Measurements from ENCODE around the gene SLK.

Gene SLK

GRCh38 chr10:104022026-104022425 lies 55.1 kb downstream of the SLK start:
- TF ChIP-seq POLR2A (IDR thresholded peaks at IDR 0.05; ENCODE audit: low read depth, low read length) (no peak), TAF1 (IDR thresholded peaks at IDR 0.05; ENCODE audit: borderline replicate concordance, low read depth, low read length) (no peak)
- FAIRE-seq (no peak), DNase-seq (ENCODE audit: insufficient read length) (no peak)

GRCh38 chr10:104025524-104025923 lies 58.6 kb downstream of the SLK start:
- TF ChIP-seq POLR2AphosphoS5 (IDR thresholded peaks at IDR 0.05; ENCODE audit: low read depth, low read length): no peak
- no peak for TF ChIP-seq TAF1 (IDR thresholded peaks at IDR 0.05; ENCODE audit: borderline replicate concordance, low read depth, low read length)
- no peak for TF ChIP-seq POLR2A (IDR thresholded peaks at IDR 0.05; ENCODE audit: low read depth, low read length)
- FAIRE-seq (no peak), DNase-seq (ENCODE audit: insufficient read length) (no peak)

DNA sequence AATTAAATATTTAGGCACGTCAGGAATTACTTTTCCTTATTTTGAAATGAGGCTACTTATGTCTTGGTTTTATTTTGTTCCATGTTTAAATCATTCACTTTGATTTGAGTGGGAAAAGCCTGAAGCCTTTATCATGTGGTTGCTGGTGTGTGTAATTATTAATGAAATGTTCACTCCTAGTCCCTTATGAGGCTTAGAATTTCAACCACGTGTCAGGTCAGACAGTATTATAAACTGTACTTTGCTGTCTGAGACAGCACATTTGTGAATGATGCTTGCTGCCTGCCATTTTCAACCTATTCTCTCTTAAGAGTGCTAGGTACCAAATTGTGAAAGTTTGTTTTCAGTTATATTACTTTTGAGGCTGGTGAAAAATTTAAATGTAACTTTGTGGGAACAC lies 59.8 kb downstream of the SLK start:
- DNase-seq (ENCODE audit: insufficient read length) (no peak), FAIRE-seq (no peak)
- TF ChIP-seq POLR2A (IDR thresholded peaks at IDR 0.05; ENCODE audit: low read depth, low read length) (no peak), POLR2AphosphoS5 (IDR thresholded peaks at IDR 0.05; ENCODE audit: low read depth, low read length) (no peak), TAF1 (IDR thresholded peaks at IDR 0.05; ENCODE audit: borderline replicate concordance, low read depth, low read length) (no peak)

DNA sequence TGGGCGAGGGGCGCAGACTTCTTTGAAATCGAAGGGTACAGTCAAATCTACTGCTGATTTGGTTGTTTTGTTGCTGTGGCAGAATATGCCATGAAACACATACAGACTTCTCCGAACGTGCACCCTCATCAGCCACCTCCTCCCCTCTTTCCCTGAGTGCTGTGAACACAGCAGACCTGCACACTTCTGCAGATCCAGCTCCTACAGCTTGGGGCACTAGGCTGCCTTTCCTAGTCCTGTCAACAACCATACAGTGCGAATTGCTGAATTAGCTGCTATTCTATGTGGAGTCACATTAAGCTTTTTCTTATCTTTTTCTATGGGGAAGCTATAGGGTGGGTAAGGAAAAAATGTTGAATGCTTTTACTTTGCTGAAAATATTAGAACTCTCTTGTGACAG lies 61.2 kb downstream of the SLK start:
- no peak for DNase-seq (ENCODE audit: insufficient read length)
- FAIRE-seq: no peak
- TF ChIP-seq POLR2A (IDR thresholded peaks at IDR 0.05; ENCODE audit: low read depth, low read length) (no peak), POLR2AphosphoS5 (IDR thresholded peaks at IDR 0.05; ENCODE audit: low read depth, low read length) (no peak), TAF1 (IDR thresholded peaks at IDR 0.05; ENCODE audit: borderline replicate concordance, low read depth, low read length) (no peak)

DNA sequence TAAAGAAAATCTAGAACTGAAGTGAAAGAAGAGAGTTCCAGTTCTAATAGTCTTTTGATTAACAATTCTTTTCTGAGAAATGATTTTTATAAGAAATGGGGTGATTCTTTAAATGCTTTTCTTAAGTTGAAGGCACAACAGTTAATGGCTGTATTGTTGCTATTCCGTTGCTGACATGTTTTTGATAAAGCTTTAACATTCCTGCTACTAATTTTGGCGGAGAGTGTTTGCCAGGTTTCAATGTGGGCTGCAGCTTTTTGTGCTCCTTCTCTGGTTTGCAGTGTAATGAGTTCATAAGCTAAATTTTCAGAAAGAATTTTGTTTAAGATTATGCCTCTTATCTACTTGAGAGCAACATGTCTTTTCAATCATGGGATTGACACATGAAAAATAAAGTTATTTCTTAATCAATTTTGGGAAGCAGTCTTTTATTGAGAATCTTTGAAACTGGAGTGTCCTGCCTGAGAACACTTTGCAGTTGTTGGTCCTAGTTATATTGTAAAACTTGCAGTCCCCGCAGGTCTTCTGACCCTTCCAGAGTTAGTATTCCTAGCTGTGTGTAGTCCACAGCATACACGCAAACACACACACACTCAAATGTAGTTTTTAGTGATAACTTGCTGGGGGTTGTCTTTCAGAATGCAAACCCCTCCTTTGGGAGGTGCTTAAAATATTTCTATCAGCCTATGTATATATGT lies 62.0 kb downstream of the SLK start:
- DNase-seq (ENCODE audit: insufficient read length) (no peak), FAIRE-seq (no peak)
- TF ChIP-seq POLR2A (IDR thresholded peaks at IDR 0.05; ENCODE audit: low read depth, low read length) (no peak), POLR2AphosphoS5 (IDR thresholded peaks at IDR 0.05; ENCODE audit: low read depth, low read length) (no peak), TAF1 (IDR thresholded peaks at IDR 0.05; ENCODE audit: borderline replicate concordance, low read depth, low read length) (no peak)

GRCh38 chr10:104029521-104029860 lies 62.6 kb downstream of the SLK start:
- FAIRE-seq (no peak), DNase-seq (ENCODE audit: insufficient read length) (no peak)
- TF ChIP-seq POLR2A (IDR thresholded peaks at IDR 0.05; ENCODE audit: low read depth, low read length) (no peak), POLR2AphosphoS5 (IDR thresholded peaks at IDR 0.05; ENCODE audit: low read depth, low read length) (no peak), TAF1 (IDR thresholded peaks at IDR 0.05; ENCODE audit: borderline replicate concordance, low read depth, low read length) (no peak)

DNA sequence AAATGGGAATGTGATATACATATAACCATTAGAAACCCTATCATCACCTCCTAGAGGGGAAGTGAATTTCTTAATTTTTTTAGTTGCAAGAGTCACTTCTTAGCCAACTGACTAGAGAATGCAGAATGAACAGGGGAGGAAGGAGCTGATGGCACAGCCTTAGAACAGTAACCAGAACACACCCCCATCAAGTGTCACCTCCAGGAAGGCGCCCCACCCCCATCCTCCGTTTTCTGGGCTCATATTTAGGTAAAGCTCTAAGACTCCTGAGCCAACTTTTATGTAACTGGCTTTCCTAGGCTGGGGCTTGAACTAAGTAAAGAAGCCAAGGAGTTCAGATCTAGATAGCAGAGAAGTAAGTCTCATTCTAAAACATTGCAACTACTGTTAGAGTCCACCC lies 64.7 kb downstream of the SLK start:
- no peak for TF ChIP-seq POLR2A (IDR thresholded peaks at IDR 0.05; ENCODE audit: low read depth, low read length)
- TF ChIP-seq TAF1 (IDR thresholded peaks at IDR 0.05; ENCODE audit: borderline replicate concordance, low read depth, low read length): no peak
- no peak for TF ChIP-seq POLR2AphosphoS5 (IDR thresholded peaks at IDR 0.05; ENCODE audit: low read depth, low read length)
- FAIRE-seq (no peak), DNase-seq (ENCODE audit: insufficient read length) (no peak)

GRCh38 chr10:104032144-104032775 lies 65.3 kb downstream of the SLK start:
- DNase-seq (ENCODE audit: insufficient read length) (no peak), FAIRE-seq (no peak)
- TF ChIP-seq TAF1 (IDR thresholded peaks at IDR 0.05; ENCODE audit: borderline replicate concordance, low read depth, low read length) (no peak), POLR2A (IDR thresholded peaks at IDR 0.05; ENCODE audit: low read depth, low read length) (no peak), POLR2AphosphoS5 (IDR thresholded peaks at IDR 0.05; ENCODE audit: low read depth, low read length) (no peak)

- TF ChIP-seq POLR2AphosphoS5 (IDR thresholded peaks at IDR 0.05; ENCODE audit: low read depth, low read length) (no peak), POLR2A (IDR thresholded peaks at IDR 0.05; ENCODE audit: low read depth, low read length) (no peak), TAF1 (IDR thresholded peaks at IDR 0.05; ENCODE audit: borderline replicate concordance, low read depth, low read length) (no peak)
- FAIRE-seq: no peak
- DNase-seq (ENCODE audit: insufficient read length): no peak
Measured at GRCh38 chr10:104033401-104033930, 66.5 kb downstream of the SLK start.

GRCh38 chr10:104033966-104034365 lies 67.0 kb downstream of the SLK start:
- FAIRE-seq (no peak), DNase-seq (ENCODE audit: insufficient read length) (no peak)
- TF ChIP-seq POLR2AphosphoS5 (IDR thresholded peaks at IDR 0.05; ENCODE audit: low read depth, low read length) (no peak), TAF1 (IDR thresholded peaks at IDR 0.05; ENCODE audit: borderline replicate concordance, low read depth, low read length) (no peak), POLR2A (IDR thresholded peaks at IDR 0.05; ENCODE audit: low read depth, low read length) (no peak)

GRCh38 chr10:104034401-104035193 lies 67.7 kb downstream of the SLK start:
- no peak for TF ChIP-seq POLR2AphosphoS5 (IDR thresholded peaks at IDR 0.05; ENCODE audit: low read depth, low read length)
- no peak for TF ChIP-seq POLR2A (IDR thresholded peaks at IDR 0.05; ENCODE audit: low read depth, low read length)
- TF ChIP-seq TAF1 (IDR thresholded peaks at IDR 0.05; ENCODE audit: borderline replicate concordance, low read depth, low read length): no peak
- FAIRE-seq: no peak

More at GRCh38 chr10:104034401-104035193, 67.7 kb downstream of the SLK start:
- DNase-seq (ENCODE audit: insufficient read length): no peak
